IMR-90 (cell line): Measurements from ENCODE around the gene FGGY. TPM values are rescaled to one million over a fixed set of nuclear protein-coding genes. Genes with fewer than 3 reads are reported as not detected.

Experiments used
- ATAC-seq: fragments of 200-7000 bp; cut with Tn5 transposase; 2 replicates; pipeline ENCODE4 v1.9.1; 2020; ENCODE audit warnings: low read depth, mild to moderate bottlenecking, moderate library complexity
- BruUV-seq: library from RNA; stranded (reverse); fragments of 400-500 nt; replicated peaks from 2 replicates; lab custom pipeline; 2021; lab: Mats Ljungman, UMichigan
- CTCF ChIA-PET: fragments of 300-600 bp; formaldehyde crosslinking; extraction: SDS; loops from one replicate; lab custom pipeline; 2021; ENCODE audit warnings: antibody characterized with exemption; lab: Yijun Ruan, JAX
- POLR2A ChIA-PET: fragments of 300-600 bp; sonication (Branson Sonifier 250); formaldehyde crosslinking; loops from one replicate; lab custom pipeline; 2022; ENCODE audit warnings: antibody characterized with exemption; ENCODE audit not compliant: unreplicated experiment; lab: Charles Lee
- DNase-seq: peaks from one replicate; pipeline ENCODE4 v3.0.0; 2013
- H2AFZ ChIP-seq: replicated peaks from 2 replicates; pipeline ENCODE3; 2013; ENCODE audit warnings: low read length, mild to moderate bottlenecking; ENCODE audit not compliant: poor library complexity
- H2AK5ac ChIP-seq: 2 replicates; pipeline ENCODE4 v1.6.1; 2013; ENCODE audit warnings: low read depth, low read length, inconsistent platforms
- H2AK9ac ChIP-seq: replicated peaks from 2 replicates; pipeline ENCODE3; 2013; ENCODE audit warnings: mild to moderate bottlenecking, low read depth, low read length, moderate library complexity; ENCODE audit not compliant: poor library complexity
- H2BK120ac ChIP-seq: 2 replicates; pipeline ENCODE4 v1.6.1; 2013; ENCODE audit warnings: low read depth, low read length, inconsistent platforms
- H2BK15ac ChIP-seq: 3 replicates; pipeline ENCODE4 v1.6.1; 2013; ENCODE audit warnings: low read depth, low read length, inconsistent platforms
- H2BK20ac ChIP-seq: 2 replicates; pipeline ENCODE4 v1.6.1; 2013; ENCODE audit warnings: low read depth, mild to moderate bottlenecking, inconsistent platforms, low read length, moderate library complexity
- H2BK5ac ChIP-seq: 2 replicates; pipeline ENCODE4 v1.6.1; 2013; ENCODE audit warnings: mild to moderate bottlenecking, low read depth, low read length, inconsistent platforms; ENCODE audit not compliant: poor library complexity, severe bottlenecking
- H3K14ac ChIP-seq: replicated peaks from 2 replicates; pipeline ENCODE4 v1.6.1; 2013; ENCODE audit warnings: low read depth, low read length, inconsistent platforms
- H3K18ac ChIP-seq: 2 replicates; pipeline ENCODE4 v1.6.1; 2013; ENCODE audit warnings: low read depth, low read length, control low read depth
- H3K23ac ChIP-seq: 2 replicates; pipeline ENCODE4 v1.6.1; 2013; ENCODE audit warnings: low read depth, low read length, inconsistent platforms
- H3K27ac ChIP-seq: 2 replicates; pipeline ENCODE4 v1.5.1; 2013; ENCODE audit warnings: mild to moderate bottlenecking, control low read depth, low read length; ENCODE audit not compliant: insufficient read depth
- H3K27me3 ChIP-seq: 2 replicates; pipeline ENCODE4 v1.6.1; 2013; ENCODE audit warnings: low read length; ENCODE audit not compliant: control insufficient read depth, insufficient read depth
- H3K36me3 ChIP-seq: 2 replicates; pipeline ENCODE4 v1.6.1; 2013; ENCODE audit warnings: low read length, mixed read lengths; ENCODE audit not compliant: control insufficient read depth, insufficient read depth
- H3K4ac ChIP-seq: 2 replicates; pipeline ENCODE4 v1.6.1; 2013; ENCODE audit warnings: low read depth, low read length, inconsistent platforms
- H3K4me1 ChIP-seq: 2 replicates; pipeline ENCODE4 v1.6.1; 2013; ENCODE audit warnings: low read length, mixed read lengths; ENCODE audit not compliant: control insufficient read depth, insufficient read depth
- H3K4me2 ChIP-seq: 2 replicates; pipeline ENCODE4 v1.6.1; 2013; ENCODE audit warnings: low read depth, mild to moderate bottlenecking, control low read depth, low read length, moderate library complexity
- H3K4me3 ChIP-seq: 2 replicates; pipeline ENCODE4 v1.5.1; 2013; ENCODE audit warnings: low read depth, mild to moderate bottlenecking, control low read depth, low read length, moderate library complexity; ENCODE audit not compliant: insufficient read depth
- H3K56ac ChIP-seq: 2 replicates; pipeline ENCODE4 v1.6.1; 2013; ENCODE audit warnings: low read length, inconsistent platforms; ENCODE audit not compliant: insufficient read depth; ENCODE audit errors: extremely low read depth
- H3K79me1 ChIP-seq, 2 experiments: 2 replicates each; pipeline ENCODE4 v1.6.1; 2013; ENCODE audit warnings: low read length in 2 of 2, inconsistent platforms in 1 of 2, low read depth in 1 of 2
- H3K9ac ChIP-seq: 2 replicates; pipeline ENCODE4 v1.6.1; 2013; ENCODE audit warnings: low read depth, low read length, control low read depth
- H3K9me1 ChIP-seq: 2 replicates; pipeline ENCODE4 v1.6.1; 2013; ENCODE audit warnings: low read length, inconsistent platforms; ENCODE audit not compliant: insufficient read depth
- H3K9me3 ChIP-seq: 2 replicates; pipeline ENCODE4 v1.6.1; 2013; ENCODE audit warnings: low read length; ENCODE audit not compliant: control insufficient read depth, insufficient read depth
- H4K20me1 ChIP-seq: 2 replicates; pipeline ENCODE4 v1.6.1; 2013; ENCODE audit warnings: low read length, inconsistent platforms; ENCODE audit not compliant: insufficient read depth
- H4K5ac ChIP-seq: 2 replicates; pipeline ENCODE4 v1.6.1; 2013; ENCODE audit warnings: mild to moderate bottlenecking, low read depth, low read length, control low read depth
- H4K8ac ChIP-seq, 2 experiments: 2 replicates each; pipeline ENCODE4 v1.6.1; 2013; ENCODE audit warnings: low read depth in 2 of 2, low read length in 2 of 2, control low read depth in 1 of 2, inconsistent platforms in 1 of 2
- H4K91ac ChIP-seq: 2 replicates; pipeline ENCODE4 v1.6.1; 2013; ENCODE audit warnings: low read depth, low read length, inconsistent platforms; ENCODE audit not compliant: insufficient read depth
- BHLHE40 ChIP-seq: fragments of 150-350 bp; IDR thresholded peaks from 2 replicates; pipeline ENCODE4 v1.6.1; 2016; ENCODE audit warnings: mild to moderate bottlenecking, low read depth, low read length
- CHD1 ChIP-seq: IDR thresholded peaks from 2 replicates; pipeline ENCODE4 v1.6.1; 2012; ENCODE audit warnings: low read depth, low read length, improper control_type of control experiment
- RFX5 ChIP-seq: IDR thresholded peaks from 2 replicates; pipeline ENCODE4 v1.8.0; 2012; ENCODE audit warnings: low read depth, mild to moderate bottlenecking, low read length, moderate library complexity
- WGBS, 2 experiments: methylation state at CpG; one replicate each; pipeline versions ENCODE4 v1.1.5 to v1.1.7; 2013; ENCODE audit warnings: missing lambda C conversion rate in 2 of 2; ENCODE audit not compliant: insufficient read length in 1 of 2; ENCODE audit errors: extremely low coverage in 2 of 2; 5-methylcytosine and 5-hydroxymethylcytosine counted together
- dilution Hi-C: fragments of 300-500 bp; cut with HindIII; formaldehyde crosslinking; loops from one replicate; pipeline ENCODE4 v1.14.3; 2018; ENCODE audit warnings: low sequenced_read_pairs; ENCODE audit not compliant: unreplicated experiment
- in situ Hi-C: fragments of 300-500 bp; cut with MboI; formaldehyde crosslinking; loops from 3 replicates; pipeline ENCODE4 v1.14.3; 2019; ENCODE audit warnings: low sequenced_read_pairs, inconsistent platforms, mixed read lengths
- intact Hi-C: fragments of 100-400 bp; cut with micrococcal nuclease; formaldehyde crosslinking; loops from 2 replicates; pipeline ENCODE4 v1.10.0; 2022
- polyA plus RNA-seq, 3 experiments: library from polyadenylated mRNA; depleted of rRNA; stranded (reverse); fragments of >200 nt; gene quantifications; 2 replicates each; pipeline ENCODE4 v1.2.3, GENCODE V29; 2012; ENCODE audit warnings: low replicate concordance in 1 of 3
- total RNA-seq: library from RNA; depleted of rRNA; stranded (reverse); fragments of >200 nt; gene quantifications from 2 replicates; pipeline ENCODE4 v1.2.3, GENCODE V29; 2012

FGGY gene
- total and polyA plus RNA-seq, 2 of the 4 experiments (the other 2 are of a cell fraction), result 5.6 to 14.0 TPM

- H3K14ac ChIP-seq, result no peak overlapping the region
- no peaks in the 10 kb centered on the region for H3K27me3 ChIP-seq
- H3K9me3 ChIP-seq, result no peaks in the 10 kb centered on the region
- ChIA-PET CTCF (interaction anchor here (0.6 kb wide), 1 partner anchor 68 kb away, joined by 5 read pairs; no protein-coding TSS in a partner anchor), POLR2A (no interaction called here)
- H3K79me1 ChIP-seq, result no peaks in the 10 kb centered on the region
- no TSS peak for BruUV-seq
- no peak overlapping the region for H2BK120ac ChIP-seq
- H4K20me1 ChIP-seq, result no peaks in the 10 kb centered on the region
- no peak overlapping the region for H2AK9ac ChIP-seq
- no peak overlapping the region for H2AFZ ChIP-seq
- peaks cover 8% of the 10 kb centered on the region for H3K9me1 ChIP-seq
- TF ChIP-seq RFX5, result no peak
- no peak for TF ChIP-seq BHLHE40
- TF ChIP-seq CHD1, result no peak
- WGBS, 2 experiments, result no CpG with 5 or more reads among the region's 1 CpG
- H3K9ac ChIP-seq, result no peak overlapping the region
- H3K23ac ChIP-seq, result no peak overlapping the region
- peak; percentile 42 for DNase-seq
- H4K5ac ChIP-seq, result no peak overlapping the region
- no peak overlapping the region for H3K27ac ChIP-seq
- H4K8ac ChIP-seq, result no peak overlapping the region
- H3K36me3 ChIP-seq, result no peaks in the 10 kb centered on the region
- H3K18ac ChIP-seq, result no peak overlapping the region
- H2BK15ac ChIP-seq, result no peak overlapping the region
- ATAC-seq, result peak; percentile 65
- no peak overlapping the region for H3K4ac ChIP-seq
- 0 out of 2 replicates have a peak overlapping the region, but pooled peaks have one; percentile 24 for H2BK20ac ChIP-seq
- H3K4me2 ChIP-seq, result no peak overlapping the region
- intact Hi-C loops (no loop called here), in situ Hi-C loops (no loop called here), dilution Hi-C loops (no loop called here)
- H3K56ac ChIP-seq, result no peak overlapping the region
- no peak overlapping the region for H3K4me3 ChIP-seq
- no peak overlapping the region for H4K91ac ChIP-seq
- no peak overlapping the region for H2AK5ac ChIP-seq
- no peak overlapping the region for H2BK5ac ChIP-seq
- peaks cover 9% of the 10 kb centered on the region for H3K4me1 ChIP-seq
Observed at GRCh38 chr1:59443310-59443709, 146.4 kb downstream of the FGGY start.
